NCI-H1694 (cell line): ENCODE measurements around the gene TMPRSS11A.

Experiments
- DNase-seq: peaks from one replicate; lab custom pipeline; 2025; lab: John Stamatoyannopoulos, UW

The TMPRSS11A gene

GRCh38 chr4:67963356-67963755 lies at the start of gene TMPRSS11A:
Gene TMPRSS11A, minus strand, starts transcription at chr4:67963493. Its CDS starts 100 bp downstream, at chr4:67963393.
- DNase-seq = no peak

- DNase-seq = no peak
These were observed 48.4 kb upstream of the TMPRSS11A start for GRCh38 chr4:68011684-68012083.

- DNase-seq = no peak
These were observed 39.6 kb upstream of the TMPRSS11A start for GRCh38 chr4:68002906-68003305.

- no peak for DNase-seq
These were observed 32.8 kb upstream of the TMPRSS11A start for GRCh38 chr4:67996127-67996526.

GRCh38 chr4:67988991-67989390 lies 25.7 kb upstream of the TMPRSS11A start:
- DNase-seq = no peak

GRCh38 chr4:67983333-67983732 lies 20.0 kb upstream of the TMPRSS11A start:
- no peak for DNase-seq

GRCh38 chr4:67980512-67980911 lies 17.2 kb upstream of the TMPRSS11A start:
- DNase-seq = no peak

- DNase-seq = no peak
These were observed 10.3 kb upstream of the TMPRSS11A start for GRCh38 chr4:67973608-67974007.

- no peak for DNase-seq
These were observed 8.4 kb downstream of the TMPRSS11A start for GRCh38 chr4:67954890-67955289.

GRCh38 chr4:67941074-67941473 lies 22.2 kb downstream of the TMPRSS11A start:
- no peak for DNase-seq

GRCh38 chr4:67940506-67940905 lies 22.8 kb downstream of the TMPRSS11A start:
- no peak for DNase-seq

GRCh38 chr4:67939195-67939594 lies 24.1 kb downstream of the TMPRSS11A start:
- no peak for DNase-seq

- DNase-seq = no peak
These were observed 27.4 kb downstream of the TMPRSS11A start for GRCh38 chr4:67935888-67936287.

GRCh38 chr4:67934628-67935027 lies 28.7 kb downstream of the TMPRSS11A start:
- no peak for DNase-seq

GRCh38 chr4:67933755-67934154 lies 29.5 kb downstream of the TMPRSS11A start:
- no peak for DNase-seq

GRCh38 chr4:67933038-67933437 lies 30.3 kb downstream of the TMPRSS11A start:
- no peak for DNase-seq

- DNase-seq = no peak
These were observed 32.0 kb downstream of the TMPRSS11A start for GRCh38 chr4:67931256-67931655.

- no peak for DNase-seq
These were observed 33.9 kb downstream of the TMPRSS11A start for GRCh38 chr4:67929426-67929825.

GRCh38 chr4:67928546-67928945 lies 34.7 kb downstream of the TMPRSS11A start:
- no peak for DNase-seq

GRCh38 chr4:67927251-67927650 lies 36.0 kb downstream of the TMPRSS11A start:
- DNase-seq = no peak

GRCh38 chr4:67926485-67926884 lies 36.8 kb downstream of the TMPRSS11A start:
- DNase-seq = no peak

- DNase-seq = no peak
These were observed 40.6 kb downstream of the TMPRSS11A start for GRCh38 chr4:67922697-67923096.

- no peak for DNase-seq
These were observed 44.9 kb downstream of the TMPRSS11A start for GRCh38 chr4:67918428-67918827.

GRCh38 chr4:67915400-67915966 lies 47.8 kb downstream of the TMPRSS11A start:
- no peak for DNase-seq

- DNase-seq = no peak
These were observed 51.2 kb downstream of the TMPRSS11A start for GRCh38 chr4:67912080-67912479.
